ENCODE data around the gene MAP3K19.
A peak's percentile ranks its signal among the peaks of the same experiment; 100 is the strongest.
"Not testable (repeated sequence)": the region's sequence is repeated elsewhere in the genome, so short reads cannot be mapped to it uniquely, and the experiment has no call there.

The MAP3K19 gene

GRCh38 chr2:134988994-134989605 is 58.1 kb downstream of the MAP3K19 start:
- no peak for TF ChIP-seq MYC (IDR thresholded peaks at IDR 0.05; ENCODE audit: low read depth, low read length)
- peak; percentile 5 for TF ChIP-seq CTCF (IDR thresholded peaks at IDR 0.05; ENCODE audit: low read depth, low read length)
- peak; percentile 59 for DNase-seq (ENCODE audit: low read depth)
- H3K4me3 ChIP-seq (ENCODE audit: low read depth, low read length) = no peak overlapping the region

- no peak for DNase-seq (ENCODE audit: low read depth)
- TF ChIP-seq MYC (IDR thresholded peaks at IDR 0.05; ENCODE audit: low read depth, low read length) (no peak), CTCF (IDR thresholded peaks at IDR 0.05; ENCODE audit: low read depth, low read length) (no peak), POLR2A (IDR thresholded peaks at IDR 0.05; ENCODE audit: extremely low read depth, insufficient read length) (no peak)
- TF ChIP-seq, protein P1, sequence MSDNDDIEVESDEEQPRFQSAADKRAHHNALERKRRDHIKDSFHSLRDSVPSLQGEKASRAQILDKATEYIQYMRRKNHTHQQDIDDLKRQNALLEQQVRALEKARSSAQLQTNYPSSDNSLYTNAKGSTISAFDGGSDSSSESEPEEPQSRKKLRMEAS (IDR thresholded peaks at IDR 0.05; ENCODE audit: low read depth, low read length) = no peak
- no peak overlapping the region for H3K4me3 ChIP-seq (ENCODE audit: low read depth, low read length)
Observed at GRCh38 chr2:134985061-134985460, 62.2 kb downstream of the MAP3K19 start.

DNA sequence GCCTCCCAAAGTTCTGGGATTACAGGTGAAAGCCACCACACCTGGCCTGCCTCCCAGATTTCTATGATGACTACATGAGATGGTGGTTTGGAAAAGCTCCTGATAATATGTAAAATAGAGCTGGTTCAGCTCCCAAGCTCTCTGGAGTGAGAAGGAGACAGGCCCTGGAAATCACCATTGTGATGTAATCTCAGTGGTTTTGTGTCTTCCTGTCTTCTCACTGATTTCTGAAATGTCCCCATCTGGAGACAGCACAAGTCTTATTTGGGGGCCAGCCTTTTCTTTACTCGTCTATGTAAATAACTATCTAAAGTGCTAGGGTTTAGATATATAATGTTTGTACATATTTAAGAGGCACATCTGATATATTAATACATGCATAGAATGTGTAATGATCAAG is 64.6 kb downstream of the MAP3K19 start:
- peak; percentile 46 for DNase-seq (ENCODE audit: low read depth)
- TF ChIP-seq MYC (IDR thresholded peaks at IDR 0.05; ENCODE audit: low read depth, low read length) (no peak), POLR2A (IDR thresholded peaks at IDR 0.05; ENCODE audit: extremely low read depth, insufficient read length) (no peak), CTCF (IDR thresholded peaks at IDR 0.05; ENCODE audit: low read depth, low read length) (no peak)
- TF ChIP-seq, protein P1 (IDR thresholded peaks at IDR 0.05; ENCODE audit: low read depth, low read length) = no peak
- no peak overlapping the region for H3K4me3 ChIP-seq (ENCODE audit: low read depth, low read length)

GRCh38 chr2:134980639-134981038 is 66.6 kb downstream of the MAP3K19 start:
- TF ChIP-seq CTCF (IDR thresholded peaks at IDR 0.05; ENCODE audit: low read depth, low read length) (no peak), MYC (IDR thresholded peaks at IDR 0.05; ENCODE audit: low read depth, low read length) (no peak), POLR2A (IDR thresholded peaks at IDR 0.05; ENCODE audit: extremely low read depth, insufficient read length) (no peak)
- TF ChIP-seq, protein P1 (IDR thresholded peaks at IDR 0.05; ENCODE audit: low read depth, low read length) = no peak
- DNase-seq (ENCODE audit: low read depth) = no peak
- H3K4me3 ChIP-seq (ENCODE audit: low read depth, low read length) = no peak overlapping the region

DNA sequence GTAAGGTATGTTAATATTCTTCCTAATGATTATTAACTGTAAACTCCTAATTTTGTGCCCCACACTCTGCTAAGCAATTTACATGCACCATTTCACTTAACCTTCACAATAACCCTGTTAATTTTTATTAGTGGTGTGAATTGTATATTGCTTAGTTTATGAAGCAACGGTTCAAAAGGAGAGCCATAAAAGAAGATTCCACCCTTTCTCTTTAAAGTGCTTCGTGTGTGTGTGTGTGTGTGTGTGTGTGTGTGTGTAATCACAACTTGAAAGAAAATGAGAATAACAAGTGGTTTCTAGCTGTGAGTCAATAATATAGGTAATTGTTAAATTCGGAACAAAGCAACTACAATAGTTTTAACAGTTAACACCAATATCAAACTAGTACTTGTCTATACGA is 68.0 kb downstream of the MAP3K19 start:
- TF ChIP-seq POLR2A (IDR thresholded peaks at IDR 0.05; ENCODE audit: extremely low read depth, insufficient read length) (no peak), CTCF (IDR thresholded peaks at IDR 0.05; ENCODE audit: low read depth, low read length) (no peak), MYC (IDR thresholded peaks at IDR 0.05; ENCODE audit: low read depth, low read length) (no peak)
- TF ChIP-seq, protein P1 (IDR thresholded peaks at IDR 0.05; ENCODE audit: low read depth, low read length) = no peak
- H3K4me3 ChIP-seq (ENCODE audit: low read depth, low read length) = no peak overlapping the region
- no peak for DNase-seq (ENCODE audit: low read depth)

DNA sequence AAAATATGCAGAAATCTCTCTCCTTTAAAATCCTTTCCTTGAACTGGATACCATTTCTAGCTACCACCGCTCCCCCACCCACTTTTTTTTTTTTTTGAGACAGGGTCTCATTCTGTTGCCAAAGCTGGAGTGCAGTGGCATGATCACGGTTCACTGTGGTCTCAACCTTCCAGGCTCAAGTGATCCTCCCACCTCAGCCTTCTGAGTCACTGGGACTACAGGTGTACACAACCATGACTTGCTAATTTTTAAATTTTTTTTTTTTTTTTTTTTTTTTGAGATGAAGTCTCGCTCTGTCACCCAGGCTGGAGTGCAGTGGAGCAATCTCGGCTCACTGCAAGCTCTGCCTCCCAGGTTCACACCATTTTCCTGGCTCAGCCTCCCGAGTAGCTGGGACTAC is 70.1 kb downstream of the MAP3K19 start:
- H3K4me3 ChIP-seq (ENCODE audit: low read depth, low read length); DNase-seq (ENCODE audit: low read depth): not testable (repeated sequence)
